Measurements from ENCODE around the gene NONO.

Gene NONO

DNA sequence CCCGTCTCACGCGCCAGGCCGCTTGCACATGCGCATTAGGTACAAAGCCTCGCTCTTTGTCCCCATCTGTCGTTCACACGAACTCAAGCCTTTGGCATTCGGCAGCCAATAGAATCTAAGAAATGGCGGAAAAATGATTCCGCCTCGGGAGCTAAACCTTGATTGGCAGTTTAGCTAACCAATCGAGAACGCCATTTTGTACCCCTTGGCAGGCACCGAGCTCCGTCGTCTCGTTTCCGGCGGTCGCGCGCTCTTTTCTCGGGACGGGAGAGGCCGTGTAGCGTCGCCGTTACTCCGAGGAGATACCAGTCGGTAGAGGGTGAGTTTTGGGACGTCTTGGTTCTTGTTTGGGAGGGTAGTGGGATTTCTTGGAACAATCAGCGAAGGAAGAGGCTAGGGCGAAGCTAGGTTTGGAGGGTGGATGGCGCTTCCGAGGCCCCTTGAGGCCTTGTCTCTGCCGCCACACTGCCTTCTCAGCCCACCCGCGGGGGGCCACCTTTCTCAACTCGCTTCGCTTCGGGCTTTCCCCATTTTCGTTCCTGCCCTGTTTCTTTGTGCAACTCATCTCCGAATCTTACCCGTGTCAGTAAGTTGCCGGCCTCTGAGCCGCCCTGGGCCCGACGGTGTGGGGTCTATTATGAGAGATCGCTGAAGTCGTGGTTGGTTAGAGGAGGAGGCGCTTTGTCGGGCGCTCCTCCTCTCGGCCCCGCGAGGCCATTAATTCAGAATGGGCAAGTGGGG lies at the start of gene NONO:
TSS of gene NONO (plus strand) at position 233 of the 741 bp plus-strand sequence. CDS start 7,003 bp downstream, outside the sequence.
- Mint-ChIP-seq H3K4me1 (peaks cover 7% of the 10 kb centered on the region), H3K27ac (peak within 1 kb of the TSS; percentile 99 to 100 (median 100))

DNA sequence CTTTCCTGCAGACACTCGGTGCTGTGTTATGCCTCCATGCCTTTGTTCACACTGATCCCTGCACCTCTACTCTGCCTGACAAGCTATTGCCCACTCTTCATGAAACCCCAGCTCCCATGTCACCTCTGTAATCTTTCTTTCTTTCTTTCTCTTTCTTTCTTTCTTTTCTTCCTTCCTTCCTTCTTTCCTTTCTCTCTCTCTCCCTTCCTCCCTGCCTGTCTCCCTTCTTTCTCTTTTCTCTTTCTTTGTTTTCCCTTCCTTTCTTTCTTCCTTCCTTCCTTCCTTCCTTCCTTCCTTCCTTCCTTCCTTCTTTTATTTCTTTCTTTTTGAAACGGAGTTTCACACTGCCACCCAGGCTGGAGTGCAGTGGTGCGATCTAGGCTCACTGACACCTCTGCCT lies 48.0 kb upstream of the NONO start:
- H3K4me3 Mint-ChIP-seq = no peak overlapping the region
- peaks cover 17% of the 10 kb centered on the region for H3K9me3 Mint-ChIP-seq
- H3K4me1 Mint-ChIP-seq = no peaks in the 10 kb centered on the region
- peaks cover 14% of the 10 kb centered on the region for H3K36me3 Mint-ChIP-seq (ENCODE audit: low read depth)
- no peak for TF ChIP-seq CTCF (IDR thresholded peaks at IDR 0.05; ENCODE audit: unreplicated experiment in 3 of 3)
- H3K27me3 Mint-ChIP-seq (ENCODE audit: low read depth) = no peaks in the 10 kb centered on the region
- peak overlapping the region in 1 of 3 experiments; percentile 24 for H3K27ac Mint-ChIP-seq

More for the DNA sequence above, at the start of gene NONO:
- H3K4me3 Mint-ChIP-seq = peak within 1 kb of the TSS; percentile 99
- peak in 1 of 3 experiments; percentile 6 for TF ChIP-seq CTCF (IDR thresholded peaks at IDR 0.05; ENCODE audit: unreplicated experiment in 3 of 3)
- no peaks in the 10 kb centered on the region for H3K27me3 Mint-ChIP-seq (ENCODE audit: low read depth)
- peaks cover 31% of the 10 kb centered on the region for H3K36me3 Mint-ChIP-seq (ENCODE audit: low read depth)
- peaks cover 16% of the 10 kb centered on the region for H3K9me3 Mint-ChIP-seq

DNA sequence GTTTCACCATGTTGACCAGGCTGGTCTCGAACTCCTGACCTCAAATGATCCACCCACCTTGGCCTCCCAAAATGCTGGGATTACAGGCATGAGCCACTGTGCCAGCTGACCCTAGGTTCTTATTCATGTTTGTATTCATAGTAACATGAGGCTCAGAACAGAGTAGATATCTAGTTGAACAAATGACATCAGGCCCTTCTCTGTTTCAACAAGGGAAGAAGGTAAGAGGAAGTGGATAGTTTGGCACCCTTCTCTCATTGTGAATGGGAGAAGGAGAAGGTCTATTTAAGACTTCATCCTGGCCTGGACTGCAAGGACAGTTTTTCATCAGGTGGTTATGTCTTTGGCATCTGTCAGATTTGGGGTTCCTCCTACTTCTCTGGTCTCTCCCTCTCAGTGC lies 46.6 kb upstream of the NONO start:
- no peak for TF ChIP-seq CTCF (IDR thresholded peaks at IDR 0.05; ENCODE audit: unreplicated experiment in 3 of 3)
- H3K27me3 Mint-ChIP-seq (ENCODE audit: low read depth) = no peaks in the 10 kb centered on the region
- H3K4me3 Mint-ChIP-seq = no peak overlapping the region
- no peak overlapping the region for H3K27ac Mint-ChIP-seq
- no peaks in the 10 kb centered on the region for H3K4me1 Mint-ChIP-seq
- H3K9me3 Mint-ChIP-seq = peaks cover 17% of the 10 kb centered on the region
- H3K36me3 Mint-ChIP-seq (ENCODE audit: low read depth) = peaks cover 28% of the 10 kb centered on the region

DNA sequence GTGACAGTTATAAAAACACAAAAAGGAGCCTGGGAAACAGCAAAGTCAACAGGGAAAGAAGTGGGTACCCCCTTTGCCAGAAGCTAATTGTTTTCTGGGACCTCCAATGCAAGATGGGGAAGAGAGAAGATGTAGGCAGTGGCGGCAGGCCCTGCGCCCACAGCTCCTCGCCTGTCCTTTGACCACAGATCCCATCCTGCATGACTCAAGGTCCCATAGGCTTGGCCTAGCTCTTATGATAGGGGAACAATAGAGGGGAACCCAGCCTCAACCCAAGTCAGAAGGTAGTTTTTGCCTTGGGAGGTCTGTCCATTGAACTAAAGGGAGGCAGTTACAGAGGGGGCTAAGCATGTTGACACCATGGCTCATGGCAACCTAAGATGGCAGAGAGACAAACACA lies 43.7 kb upstream of the NONO start:
- Mint-ChIP-seq H3K4me1 (no peaks in the 10 kb centered on the region), H3K9me3 (peaks cover 13% of the 10 kb centered on the region), H3K27ac (peak overlapping the region in 1 of 3 experiments; percentile 4), H3K36me3 (ENCODE audit: low read depth) (peaks cover 53% of the 10 kb centered on the region), H3K4me3 (no peak overlapping the region), H3K27me3 (ENCODE audit: low read depth) (no peaks in the 10 kb centered on the region)
- TF ChIP-seq CTCF (IDR thresholded peaks at IDR 0.05; ENCODE audit: unreplicated experiment in 3 of 3) = no peak

- H3K9me3 Mint-ChIP-seq = peaks cover 14% of the 10 kb centered on the region
- no peaks in the 10 kb centered on the region for H3K27me3 Mint-ChIP-seq (ENCODE audit: low read depth)
- no peaks in the 10 kb centered on the region for H3K4me1 Mint-ChIP-seq
- no peak overlapping the region for H3K4me3 Mint-ChIP-seq
- peaks cover 65% of the 10 kb centered on the region for H3K36me3 Mint-ChIP-seq (ENCODE audit: low read depth)
- no peak overlapping the region for H3K27ac Mint-ChIP-seq
- no peak for TF ChIP-seq CTCF (IDR thresholded peaks at IDR 0.05; ENCODE audit: unreplicated experiment in 3 of 3)
These were observed 42.1 kb upstream of the NONO start for GRCh38 chrX:71241301-71241700.

Measured in nephron (organoid).